ENCODE results near the gene LMO1.

The LMO1 gene

GRCh38 chr11:8248786-8249185, 14.9 kb downstream of the LMO1 start:
- Histone ChIP-seq H3K9me2 (replicated peaks; ENCODE audit: insufficient read depth, low read length) (no peaks in the 10 kb centered on the region), H3K27ac (ENCODE audit: low read depth, low read length) (no peak overlapping the region), H3F3A (ENCODE audit: insufficient read depth) (no peaks in the 10 kb centered on the region)

GRCh38 chr11:8247312-8247711, 16.4 kb downstream of the LMO1 start:
- H3K36me3 ChIP-seq (ENCODE audit: low read length) = no peaks in the 10 kb centered on the region
- no peak overlapping the region for H3K4me2 ChIP-seq (ENCODE audit: low read depth, low read length, poor library complexity, severe bottlenecking)
- no peaks in the 10 kb centered on the region for H3K79me2 ChIP-seq (ENCODE audit: insufficient read depth, low read length)
- H2AFZ ChIP-seq (ENCODE audit: low read depth, low read length, severe bottlenecking) = no peak overlapping the region
- H3K4me3 ChIP-seq (ENCODE audit: insufficient read depth, low read length, poor library complexity, severe bottlenecking) = no peak overlapping the region
- H3K9me2 ChIP-seq (replicated peaks; ENCODE audit: insufficient read depth, low read length) = no peaks in the 10 kb centered on the region
- no peaks in the 10 kb centered on the region for H3F3A ChIP-seq (ENCODE audit: insufficient read depth)
- TF ChIP-seq EZH2phosphoT487 (conservative IDR thresholded peaks at IDR 0.05; ENCODE audit: low read length) = no peak
- peak; percentile 62 for TF ChIP-seq CTCF (IDR thresholded peaks at IDR 0.05; ENCODE audit: insufficient read depth, low read length, poor library complexity, severe bottlenecking)
- no peaks in the 10 kb centered on the region for H4K20me1 ChIP-seq (ENCODE audit: low read depth, low read length)
- no peak overlapping the region for H3K27ac ChIP-seq (ENCODE audit: low read depth, low read length)
- no peaks in the 10 kb centered on the region for H3K27me3 ChIP-seq (ENCODE audit: low read length)
- H3K9me3 ChIP-seq (ENCODE audit: insufficient read depth, low read length) = no peaks in the 10 kb centered on the region
- H3K9ac ChIP-seq (ENCODE audit: low read length) = no peak overlapping the region

More at GRCh38 chr11:8248786-8249185, 14.9 kb downstream of the LMO1 start:
- no peak overlapping the region for H2AFZ ChIP-seq (ENCODE audit: low read depth, low read length, severe bottlenecking)
- no peak overlapping the region for H3K9ac ChIP-seq (ENCODE audit: low read length)
- no peaks in the 10 kb centered on the region for H3K36me3 ChIP-seq (ENCODE audit: low read length)
- H3K4me2 ChIP-seq (ENCODE audit: low read depth, low read length, poor library complexity, severe bottlenecking) = no peak overlapping the region
- no peaks in the 10 kb centered on the region for H3K79me2 ChIP-seq (ENCODE audit: insufficient read depth, low read length)
- H3K4me3 ChIP-seq (ENCODE audit: insufficient read depth, low read length, poor library complexity, severe bottlenecking) = no peak overlapping the region
- no peaks in the 10 kb centered on the region for H3K27me3 ChIP-seq (ENCODE audit: low read length)
- no peak for TF ChIP-seq CTCF (IDR thresholded peaks at IDR 0.05; ENCODE audit: insufficient read depth, low read length, poor library complexity, severe bottlenecking)
- TF ChIP-seq EZH2phosphoT487 (conservative IDR thresholded peaks at IDR 0.05; ENCODE audit: low read length) = no peak
- H3K9me3 ChIP-seq (ENCODE audit: insufficient read depth, low read length) = no peaks in the 10 kb centered on the region
- H4K20me1 ChIP-seq (ENCODE audit: low read depth, low read length) = no peaks in the 10 kb centered on the region

GRCh38 chr11:8243458-8243857, 20.2 kb downstream of the LMO1 start:
- no peaks in the 10 kb centered on the region for H3K79me2 ChIP-seq (ENCODE audit: insufficient read depth, low read length)
- H3K4me2 ChIP-seq (ENCODE audit: low read depth, low read length, poor library complexity, severe bottlenecking) = no peak overlapping the region
- no peaks in the 10 kb centered on the region for H3K36me3 ChIP-seq (ENCODE audit: low read length)
- no peak overlapping the region for H3K9ac ChIP-seq (ENCODE audit: low read length)
- H4K20me1 ChIP-seq (ENCODE audit: low read depth, low read length) = no peaks in the 10 kb centered on the region
- TF ChIP-seq CTCF (IDR thresholded peaks at IDR 0.05; ENCODE audit: insufficient read depth, low read length, poor library complexity, severe bottlenecking) (no peak), EZH2phosphoT487 (conservative IDR thresholded peaks at IDR 0.05; ENCODE audit: low read length) (no peak)
- no peak overlapping the region for H3K27ac ChIP-seq (ENCODE audit: low read depth, low read length)
- H2AFZ ChIP-seq (ENCODE audit: low read depth, low read length, severe bottlenecking) = no peak overlapping the region
- H3K9me3 ChIP-seq (ENCODE audit: insufficient read depth, low read length) = no peaks in the 10 kb centered on the region
- no peak overlapping the region for H3K4me3 ChIP-seq (ENCODE audit: insufficient read depth, low read length, poor library complexity, severe bottlenecking)
- no peaks in the 10 kb centered on the region for H3F3A ChIP-seq (ENCODE audit: insufficient read depth)
- no peaks in the 10 kb centered on the region for H3K27me3 ChIP-seq (ENCODE audit: low read length)
- no peaks in the 10 kb centered on the region for H3K9me2 ChIP-seq (replicated peaks; ENCODE audit: insufficient read depth, low read length)
